IPS DF 19.7 (cell line): ENCODE data around the gene STARD5.
A peak's percentile ranks its signal among the peaks of the same experiment; 100 is the strongest.

Source experiments
- DNase-seq: peaks from one replicate; pipeline ENCODE4 v3.0.0-alpha.2; 2013; ENCODE audit warnings: low read depth, low spot score

STARD5 gene

DNA sequence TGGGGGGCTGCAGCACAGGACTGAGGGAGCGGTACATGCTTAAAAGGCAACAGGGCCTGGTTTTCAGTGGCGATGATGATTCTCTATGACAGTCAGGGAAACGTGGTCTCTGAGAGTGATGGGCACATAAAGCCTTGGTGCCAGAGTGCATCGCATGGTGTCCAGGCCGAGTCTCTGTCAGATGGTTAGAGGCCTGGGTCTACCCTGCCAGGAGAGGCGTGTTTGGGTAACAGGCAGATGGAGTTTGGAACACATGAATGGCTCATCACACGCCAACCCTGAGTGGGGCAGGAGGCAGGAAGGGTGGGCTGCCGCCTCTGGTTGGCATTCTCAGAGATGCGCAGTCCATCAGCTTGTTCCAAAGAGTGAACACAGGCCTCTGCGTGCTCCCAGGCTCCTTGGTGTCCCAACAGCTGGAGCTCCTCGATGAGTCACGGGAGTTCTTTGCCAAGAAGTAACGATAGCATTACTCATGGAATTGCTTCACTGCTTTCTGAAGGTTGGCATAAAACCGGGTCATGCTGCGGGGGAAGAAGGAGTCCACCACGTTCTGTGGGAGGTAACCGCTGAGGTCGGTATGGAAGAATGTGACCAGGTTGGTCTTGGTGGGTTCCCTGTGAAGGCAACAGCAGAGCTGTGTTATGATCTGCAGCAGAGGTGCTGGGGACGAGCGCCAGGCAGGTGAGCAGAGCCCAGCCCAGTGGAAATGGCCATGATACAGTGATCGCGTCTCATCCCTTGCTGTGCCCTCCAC lies 11.0 kb downstream of the STARD5 start:
- no peak for DNase-seq

GRCh38 chr15:81311752-81312464 lies 12.0 kb downstream of the STARD5 start:
- DNase-seq, result no peak

DNA sequence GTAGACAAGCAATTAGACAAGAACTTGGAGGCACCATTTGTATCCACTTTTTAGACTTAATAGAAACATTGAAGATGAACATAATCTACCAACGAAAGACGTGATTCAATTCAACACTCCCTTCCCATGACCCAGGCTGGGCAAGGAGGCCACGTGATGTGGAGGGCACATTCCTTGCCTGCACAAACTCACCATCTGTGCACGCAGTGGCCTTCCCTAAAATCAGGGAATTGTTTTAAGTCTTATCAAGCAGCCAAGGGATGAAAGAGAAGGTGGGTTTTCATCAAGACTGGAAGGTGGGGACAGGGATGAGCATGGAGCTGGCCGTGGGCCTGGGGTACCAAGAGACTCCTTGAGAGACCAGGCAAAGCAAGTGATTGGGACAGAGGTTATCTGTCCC lies 13.5 kb downstream of the STARD5 start:
- no peak for DNase-seq

GRCh38 chr15:81309647-81310450 lies 14.1 kb downstream of the STARD5 start:
- DNase-seq, result no peak

GRCh38 chr15:81308260-81308659 lies 15.7 kb downstream of the STARD5 start:
- DNase-seq, result no peak

DNA sequence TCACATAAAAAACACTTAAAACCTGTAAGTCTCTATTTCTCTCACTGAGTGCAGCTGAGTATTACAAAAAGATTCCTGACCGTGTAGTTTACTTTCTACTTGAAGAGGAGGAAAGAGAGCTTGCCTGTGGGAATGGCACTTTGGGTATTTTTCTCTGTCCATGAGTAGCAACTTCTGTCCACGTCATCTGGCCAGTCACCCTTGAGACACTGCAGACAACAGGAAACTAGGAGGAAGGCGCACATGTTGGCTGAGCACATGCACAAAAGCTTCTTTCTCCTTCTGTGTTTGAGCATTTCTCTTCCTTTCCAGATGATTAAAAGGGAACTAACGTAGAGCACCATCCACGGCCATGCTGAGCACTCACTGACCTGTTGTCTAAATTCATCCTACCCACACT lies 19.7 kb downstream of the STARD5 start:
- no peak for DNase-seq

- DNase-seq, result peak; percentile 25
These were observed 20.4 kb downstream of the STARD5 start for GRCh38 chr15:81303244-81304225.

DNA sequence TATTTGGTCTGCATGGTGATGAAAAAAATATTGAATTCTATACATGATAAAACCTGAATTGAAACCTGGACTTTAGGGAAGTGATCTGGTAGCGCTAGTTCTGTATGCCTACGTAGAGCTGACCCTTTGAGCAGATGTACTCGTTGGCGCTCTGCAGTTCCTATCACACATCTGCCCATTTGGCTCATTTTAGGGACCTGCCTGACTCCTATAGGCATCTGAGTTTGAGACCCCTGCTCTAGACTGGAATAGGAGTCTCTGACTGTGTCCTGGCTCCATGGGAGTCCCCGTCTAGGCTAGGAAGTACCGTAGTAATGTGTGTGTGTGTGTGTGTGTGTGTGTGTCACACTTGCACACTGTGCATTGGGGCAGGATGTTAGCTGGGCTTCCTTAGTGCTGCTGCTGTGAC lies 21.2 kb downstream of the STARD5 start:
- no peak for DNase-seq

GRCh38 chr15:81301815-81302399 lies 22.0 kb downstream of the STARD5 start:
- no peak for DNase-seq

GRCh38 chr15:81301385-81301784 lies 22.6 kb downstream of the STARD5 start:
- no peak for DNase-seq

DNA sequence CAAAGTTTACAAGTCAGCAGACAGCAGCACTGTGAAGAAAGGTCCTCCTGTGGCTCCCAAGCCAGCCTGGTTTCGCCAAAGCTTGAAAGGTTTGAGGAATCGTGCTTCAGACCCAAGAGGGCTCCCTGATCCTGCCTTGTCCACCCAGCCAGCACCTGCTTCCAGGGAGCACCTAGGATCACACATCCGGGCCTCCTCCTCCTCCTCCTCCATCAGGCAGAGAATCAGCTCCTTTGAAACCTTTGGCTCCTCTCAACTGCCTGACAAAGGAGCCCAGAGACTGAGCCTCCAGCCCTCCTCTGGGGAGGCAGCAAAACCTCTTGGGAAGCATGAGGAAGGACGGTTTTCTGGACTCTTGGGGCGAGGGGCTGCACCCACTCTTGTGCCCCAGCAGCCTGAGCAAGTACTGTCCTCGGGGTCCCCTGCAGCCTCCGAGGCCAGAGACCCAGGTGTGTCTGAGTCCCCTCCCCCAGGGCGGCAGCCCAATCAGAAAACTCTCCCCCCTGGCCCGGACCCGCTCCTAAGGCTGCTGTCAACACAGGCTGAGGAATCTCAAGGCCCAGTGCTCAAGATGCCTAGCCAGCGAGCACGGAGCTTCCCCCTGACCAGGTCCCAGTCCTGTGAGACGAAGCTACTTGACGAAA lies 24.2 kb downstream of the STARD5 start:
- DNase-seq, result no peak

GRCh38 chr15:81299156-81299555 lies 24.8 kb downstream of the STARD5 start:
- DNase-seq, result no peak

GRCh38 chr15:81298611-81299010 lies 25.3 kb downstream of the STARD5 start:
- DNase-seq, result no peak

DNA sequence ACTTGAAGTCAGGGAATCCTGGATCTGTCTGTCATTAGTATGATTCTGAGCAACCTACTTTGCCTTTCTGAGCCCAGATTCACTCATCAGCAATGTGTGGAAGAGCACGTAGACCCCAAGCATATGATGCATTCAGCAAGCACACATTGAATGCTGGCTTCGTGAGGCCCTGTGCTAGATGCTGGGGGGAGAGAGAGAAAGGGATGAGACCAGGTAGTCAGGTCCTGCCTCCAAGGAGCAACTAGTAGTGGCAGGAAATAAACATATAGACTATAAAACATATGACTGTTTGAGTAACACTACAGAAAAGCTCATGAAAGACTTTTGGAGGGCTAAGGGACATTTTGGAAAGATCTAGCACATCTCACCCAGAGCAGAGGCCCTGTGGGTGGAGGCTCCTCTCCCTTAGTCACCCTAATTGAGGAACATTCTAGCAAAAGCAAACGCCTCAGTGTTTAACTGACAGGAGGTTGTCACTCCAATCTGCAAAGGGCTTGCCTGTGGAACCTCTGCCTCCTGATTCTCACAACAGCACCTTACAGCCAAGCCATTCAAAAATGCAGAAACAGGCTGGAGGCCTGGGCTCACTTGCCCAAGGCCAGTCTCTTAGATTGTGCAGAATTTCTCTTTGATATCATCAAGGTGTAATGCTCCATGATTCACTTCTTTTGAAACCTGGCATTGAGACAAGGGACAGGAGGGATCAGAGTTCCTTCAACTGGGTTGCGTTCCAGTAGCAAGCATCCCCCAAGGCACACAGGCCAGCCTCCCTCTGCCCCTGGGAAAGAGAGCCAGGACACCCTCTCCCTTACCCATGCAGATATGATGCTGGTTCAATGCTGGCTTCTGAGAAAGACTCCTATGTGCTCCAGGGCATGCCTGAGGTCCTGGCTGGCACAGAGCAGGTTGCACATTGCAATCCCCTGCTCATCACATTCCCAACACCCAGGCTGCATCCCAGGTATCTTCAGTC lies 26.1 kb downstream of the STARD5 start:
- no peak for DNase-seq

DNA sequence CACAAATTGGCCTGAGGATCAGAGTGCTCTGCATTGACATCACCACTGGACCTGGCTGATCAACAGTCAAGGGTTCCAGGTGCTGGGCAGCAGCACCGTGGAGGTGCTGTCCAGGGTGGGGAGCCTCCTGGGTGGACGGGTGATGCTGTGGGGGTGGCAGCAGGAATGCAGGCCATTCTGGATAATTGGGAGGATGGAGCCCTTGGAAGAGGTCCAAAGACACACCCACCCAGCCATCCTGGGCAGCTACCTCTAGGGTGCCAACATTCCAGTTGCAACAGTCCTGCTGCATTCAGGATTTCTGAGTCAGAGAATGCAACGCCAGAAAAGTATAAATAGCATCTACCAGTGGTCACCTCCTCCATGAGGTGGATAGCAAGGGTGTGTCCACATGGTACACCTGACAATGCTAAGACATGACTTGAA lies 26.8 kb downstream of the STARD5 start:
- DNase-seq, result no peak

DNA sequence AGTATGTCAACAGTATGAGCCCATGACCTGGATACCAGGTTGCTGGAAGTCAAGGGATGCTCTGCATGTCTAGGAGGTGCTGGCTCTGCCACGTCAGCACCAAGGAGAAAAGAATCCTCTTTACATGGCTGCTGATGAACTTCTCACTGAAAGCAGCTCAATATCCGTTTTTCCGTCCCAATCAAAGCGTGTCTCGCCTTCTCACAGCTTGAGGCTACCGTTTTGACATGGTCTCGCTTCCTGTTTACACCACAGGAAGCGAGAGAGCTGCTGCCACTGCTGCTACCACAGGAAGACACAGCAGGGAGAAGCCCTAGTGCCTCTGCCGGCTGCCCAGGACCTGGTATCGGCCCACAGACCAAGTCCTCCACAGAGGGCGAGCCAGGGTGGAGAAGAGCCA lies 27.3 kb downstream of the STARD5 start:
- DNase-seq, result no peak

GRCh38 chr15:81296186-81296585 lies 27.8 kb downstream of the STARD5 start:
- DNase-seq, result no peak

DNA sequence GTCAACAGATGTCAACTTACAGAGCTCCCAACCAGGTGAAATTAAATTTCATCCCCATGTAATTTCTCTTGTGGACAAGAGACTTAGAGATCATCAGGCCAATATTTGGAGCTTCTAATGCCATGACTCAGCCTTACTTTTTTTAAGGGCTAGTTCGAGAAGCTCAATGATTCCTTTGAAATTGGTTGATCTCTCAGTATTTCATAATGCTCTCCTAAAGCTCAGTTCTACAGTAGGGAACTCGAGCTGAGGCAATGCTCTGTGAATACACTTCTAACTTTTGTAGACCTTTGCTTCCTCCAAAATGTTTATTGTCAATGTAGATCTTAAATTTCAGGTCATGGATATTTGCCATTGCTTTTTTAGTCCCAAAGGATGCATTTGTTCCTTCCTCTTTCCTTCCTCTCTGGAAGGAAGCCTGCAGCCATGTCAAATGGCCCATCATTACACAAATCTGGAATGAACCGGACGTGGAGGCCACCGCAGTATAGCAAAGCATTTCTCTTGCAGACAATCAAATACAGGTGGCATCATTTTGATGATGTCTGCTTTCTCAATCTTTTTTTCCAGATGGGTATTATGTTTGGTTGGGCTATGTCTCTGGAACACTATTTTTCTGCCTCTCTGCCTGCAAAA lies 28.3 kb downstream of the STARD5 start:
- DNase-seq, result no peak

DNA sequence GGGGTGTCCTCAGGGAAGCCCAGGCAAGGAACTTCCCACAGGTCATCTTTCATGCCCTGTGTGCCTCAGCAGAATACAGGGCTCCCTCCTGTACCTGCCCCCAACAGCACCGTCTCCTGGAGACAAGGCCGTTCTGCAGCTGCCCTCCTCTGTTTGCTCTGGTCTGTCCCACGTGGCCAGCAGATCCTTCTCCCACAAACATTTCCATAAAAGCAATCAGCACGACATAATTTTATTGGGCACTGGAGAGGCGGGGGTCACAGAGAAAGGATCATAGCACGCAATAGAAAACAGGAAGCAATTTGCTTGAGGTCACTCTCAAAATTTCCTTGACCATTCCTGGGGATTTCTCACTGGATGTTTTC lies 29.4 kb downstream of the STARD5 start:
- DNase-seq, result no peak
